BE2C (cell line): ENCODE results near the gene KRTAP5-4.
"Not testable (repeated sequence)": the region's sequence is repeated elsewhere in the genome, so short reads cannot be mapped to it uniquely, and the experiment has no call there.

Experiments
- DNase-seq: peaks from one replicate; pipeline ENCODE4 v3.0.0-alpha.2; 2020
- H3K27me3 ChIP-seq: fragments of 250-450 bp; sonication (Bioruptor Pico); 2 replicates; pipeline ENCODE4 v1.5.1; 2020; ENCODE audit warnings: mild to moderate bottlenecking
- H3K36me3 ChIP-seq: fragments of 250-450 bp; sonication (Bioruptor Pico); 2 replicates; pipeline ENCODE4 v1.5.1; 2020; ENCODE audit warnings: mild to moderate bottlenecking
- H3K4me1 ChIP-seq: fragments of 250-450 bp; sonication (Bioruptor Pico); 2 replicates; pipeline ENCODE4 v1.5.1; 2020
- H3K4me3 ChIP-seq: 2 replicates; pipeline ENCODE4 v1.5.1; 2011; ENCODE audit warnings: low read depth, low read length
- H3K9me3 ChIP-seq: fragments of 250-450 bp; sonication (Bioruptor Pico); 2 replicates; pipeline ENCODE4 v1.5.1; 2020
- CTCF ChIP-seq: IDR thresholded peaks from 2 replicates; pipeline ENCODE4 v1.5.1; 2012; ENCODE audit warnings: mild to moderate bottlenecking, low read depth, low read length

The KRTAP5-4 gene

GRCh38 chr11:1650034-1650917 lies 28.3 kb upstream of the KRTAP5-4 start:
- Histone ChIP-seq H3K27me3 (no peaks in the 10 kb centered on the region), H3K4me1 (no peaks in the 10 kb centered on the region), H3K4me3 (no peak overlapping the region), H3K9me3 (no peaks in the 10 kb centered on the region), H3K36me3 (no peaks in the 10 kb centered on the region)
- TF ChIP-seq CTCF = no peak
- no peak for DNase-seq

GRCh38 chr11:1648653-1649420 lies 26.9 kb upstream of the KRTAP5-4 start:
- H3K27me3 ChIP-seq = no peaks in the 10 kb centered on the region

GRCh38 chr11:1647901-1648652 lies 26.1 kb upstream of the KRTAP5-4 start:
- no peaks in the 10 kb centered on the region for H3K36me3 ChIP-seq
- no peaks in the 10 kb centered on the region for H3K9me3 ChIP-seq
- no peaks in the 10 kb centered on the region for H3K27me3 ChIP-seq
- H3K4me3 ChIP-seq = no peak overlapping the region
- no peak for DNase-seq
- TF ChIP-seq CTCF = no peak
- H3K4me1 ChIP-seq = no peaks in the 10 kb centered on the region

More at GRCh38 chr11:1648653-1649420, 26.9 kb upstream of the KRTAP5-4 start:
- H3K36me3 ChIP-seq = no peaks in the 10 kb centered on the region
- H3K9me3 ChIP-seq = no peaks in the 10 kb centered on the region
- H3K4me1 ChIP-seq = no peaks in the 10 kb centered on the region
- DNase-seq = no peak
- no peak for TF ChIP-seq CTCF
- no peak overlapping the region for H3K4me3 ChIP-seq

GRCh38 chr11:1646540-1646939 lies 24.6 kb upstream of the KRTAP5-4 start:
- not testable (repeated sequence) for DNase-seq, H3K27me3 ChIP-seq, H3K9me3 ChIP-seq, H3K4me1 ChIP-seq, H3K36me3 ChIP-seq, H3K4me3 ChIP-seq

- no peak for TF ChIP-seq CTCF
- no peak overlapping the region for H3K4me3 ChIP-seq
- H3K36me3 ChIP-seq = no peaks in the 10 kb centered on the region
- DNase-seq = no peak
- H3K4me1 ChIP-seq = no peaks in the 10 kb centered on the region
- H3K9me3 ChIP-seq = no peaks in the 10 kb centered on the region
- H3K27me3 ChIP-seq = no peaks in the 10 kb centered on the region
Measured at GRCh38 chr11:1645357-1645821, 23.5 kb upstream of the KRTAP5-4 start.
